GM20000 (cell line): ENCODE data around the gene RAB21.

Source experiments
- DNase-seq: peaks from one replicate; pipeline ENCODE4 v3.0.0; 2012; ENCODE audit warnings: low spot score
- CTCF ChIP-seq: IDR thresholded peaks from 2 replicates; pipeline ENCODE4 v1.5.1; 2012; ENCODE audit warnings: mild to moderate bottlenecking, control low read depth; ENCODE audit errors: extremely low read depth, missing control alignments

The RAB21 gene

GRCh38 chr12:71721783-71722505, 32.7 kb upstream of the RAB21 start:
- DNase-seq = no peak
- TF ChIP-seq CTCF = no peak

GRCh38 chr12:71725011-71725410, 29.7 kb upstream of the RAB21 start:
- DNase-seq = no peak
- no peak for TF ChIP-seq CTCF

- no peak for TF ChIP-seq CTCF
These were observed 28.1 kb upstream of the RAB21 start for GRCh38 chr12:71726548-71726947.

GRCh38 chr12:71727958-71728357, 26.7 kb upstream of the RAB21 start:
- TF ChIP-seq CTCF = no peak
- DNase-seq = no peak

More at GRCh38 chr12:71726548-71726947, 28.1 kb upstream of the RAB21 start:
- no peak for DNase-seq

- no peak for TF ChIP-seq CTCF
- no peak for DNase-seq
These were observed 23.7 kb upstream of the RAB21 start for GRCh38 chr12:71730936-71731335.

GRCh38 chr12:71731439-71732356, 23.0 kb upstream of the RAB21 start:
- DNase-seq = no peak
- no peak for TF ChIP-seq CTCF

GRCh38 chr12:71732357-71732712, 22.3 kb upstream of the RAB21 start:
- no peak for DNase-seq
- TF ChIP-seq CTCF = no peak
